HG03159 (cell line): ENCODE measurements around the gene SERF2.
A peak's percentile ranks its signal among the peaks of the same experiment; 100 is the strongest.

ENCODE experiments used
- ATAC-seq: cut with Tn5 transposase; IDR thresholded peaks from one replicate; pipeline ENCODE4 v1.9.1; 2021; ENCODE audit warnings: mild to moderate bottlenecking, moderate library complexity; ENCODE audit not compliant: unreplicated experiment

Gene SERF2

DNA sequence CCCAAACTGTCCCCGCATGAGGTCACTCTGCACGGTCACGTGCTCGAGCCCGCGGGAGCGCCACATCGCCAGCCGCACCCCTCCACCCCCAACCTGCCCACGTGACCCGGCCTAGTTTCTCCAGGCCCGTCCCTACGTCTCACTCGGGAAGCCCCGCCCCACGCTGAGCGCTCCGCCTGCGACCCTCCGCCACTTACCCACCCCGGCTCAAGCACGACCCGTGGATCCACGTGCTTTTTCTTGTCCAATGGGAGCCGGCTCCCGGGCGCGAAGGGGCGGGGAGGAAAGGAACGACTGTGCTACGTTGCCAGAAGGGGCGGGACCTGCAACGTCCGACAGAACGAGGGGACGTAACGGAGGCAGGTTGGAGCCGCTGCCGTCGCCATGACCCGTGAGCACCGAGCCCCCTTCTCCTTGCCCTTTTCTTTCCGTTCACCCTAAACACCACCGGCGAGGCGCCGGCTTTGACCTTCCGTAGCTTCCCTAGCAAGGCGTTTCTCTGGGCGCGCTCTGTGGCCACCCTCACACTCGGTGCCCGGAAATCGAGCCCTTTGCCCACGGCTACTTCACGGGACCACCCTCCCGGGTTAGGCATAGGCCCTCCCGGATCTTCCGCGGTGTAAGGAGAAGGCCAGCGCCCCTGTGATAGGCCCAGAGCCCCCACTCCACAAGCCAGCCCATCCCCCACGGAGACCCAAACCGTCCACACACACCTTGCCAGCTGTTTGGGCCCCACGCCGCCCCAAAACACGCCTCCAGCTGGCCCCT lies at the start of gene SERF2:
Gene SERF2 (plus strand): TSS at position 328 of the 768 bp plus-strand sequence. CDS start 57 bp downstream, at position 385.
- ATAC-seq, result peak; percentile 85

DNA sequence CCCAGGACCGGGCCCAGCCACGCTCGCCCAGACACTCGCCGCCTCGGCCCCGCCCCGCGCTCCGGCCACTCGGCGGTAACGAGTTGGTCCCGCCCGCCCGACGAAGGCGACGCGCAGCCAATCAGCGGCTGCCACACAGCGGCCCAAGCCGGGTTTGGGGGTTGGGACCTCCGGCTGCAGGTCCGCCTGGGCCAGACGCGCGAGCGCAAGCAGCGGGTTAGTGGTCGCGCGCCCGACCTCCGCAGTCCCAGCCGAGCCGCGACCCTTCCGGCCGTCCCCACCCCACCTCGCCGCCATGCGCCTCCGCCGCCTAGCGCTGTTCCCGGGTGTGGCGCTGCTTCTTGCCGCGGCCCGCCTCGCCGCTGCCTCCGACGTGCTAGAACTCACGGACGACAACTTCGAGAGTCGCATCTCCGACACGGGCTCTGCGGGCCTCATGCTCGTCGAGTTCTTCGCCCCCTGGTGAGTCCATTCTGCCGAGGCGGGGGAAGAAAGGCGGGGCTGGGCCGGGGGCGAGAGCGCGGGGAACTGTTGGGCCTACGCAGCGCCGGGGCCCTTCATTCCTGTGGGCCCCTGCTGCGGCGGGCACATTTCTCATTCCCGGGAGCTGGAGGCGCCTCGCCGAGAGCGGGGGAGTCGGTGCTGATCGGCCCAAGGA lies 45.7 kb upstream of the SERF2 start, which contains the start of gene PDIA3:
Gene PDIA3 (plus strand): TSS at position 194 of the 658 bp plus-strand sequence. CDS start 102 bp downstream, at position 296.
- peak; percentile 73 for ATAC-seq

DNA sequence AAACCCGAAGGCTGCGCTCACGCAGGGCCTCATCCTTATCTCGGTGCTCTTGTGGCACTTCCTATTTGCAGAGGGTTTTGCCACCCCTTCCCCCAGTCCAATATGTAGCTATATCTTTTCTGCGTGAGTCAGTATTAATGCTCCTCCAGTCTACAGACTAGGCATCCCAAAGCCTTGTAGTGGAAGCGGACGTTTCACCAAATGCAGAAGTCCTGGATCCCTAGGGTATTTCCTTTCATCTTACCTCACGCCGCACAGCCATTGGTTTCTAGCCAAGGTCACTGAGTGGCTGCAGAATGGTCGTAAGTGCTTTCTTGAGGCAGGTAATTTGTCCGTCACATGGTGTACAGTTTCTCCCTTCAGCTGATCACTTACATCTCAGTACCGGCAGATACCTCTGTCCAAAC lies 45.2 kb upstream of the SERF2 start:
- ATAC-seq, result peak; percentile 13

DNA sequence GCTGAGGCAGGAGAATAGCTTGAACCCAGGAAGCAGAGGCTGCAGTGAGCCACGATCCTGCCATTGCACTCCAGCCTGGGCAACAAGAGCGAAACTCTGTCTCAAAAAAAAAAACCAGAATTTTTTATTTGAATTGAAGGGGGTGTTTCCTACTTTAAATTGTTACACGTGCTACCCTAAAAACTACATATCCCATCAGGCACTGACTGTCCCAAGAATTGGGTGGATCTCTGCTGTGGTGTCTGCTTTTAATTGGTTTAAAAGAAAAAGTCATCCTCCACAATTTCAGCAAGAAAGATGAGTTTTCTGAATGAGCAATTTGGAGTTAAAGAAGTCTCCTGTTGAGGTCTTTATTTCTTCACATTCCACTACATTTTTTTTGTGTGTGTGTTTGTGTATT lies 43.7 kb upstream of the SERF2 start:
- no peak for ATAC-seq

DNA sequence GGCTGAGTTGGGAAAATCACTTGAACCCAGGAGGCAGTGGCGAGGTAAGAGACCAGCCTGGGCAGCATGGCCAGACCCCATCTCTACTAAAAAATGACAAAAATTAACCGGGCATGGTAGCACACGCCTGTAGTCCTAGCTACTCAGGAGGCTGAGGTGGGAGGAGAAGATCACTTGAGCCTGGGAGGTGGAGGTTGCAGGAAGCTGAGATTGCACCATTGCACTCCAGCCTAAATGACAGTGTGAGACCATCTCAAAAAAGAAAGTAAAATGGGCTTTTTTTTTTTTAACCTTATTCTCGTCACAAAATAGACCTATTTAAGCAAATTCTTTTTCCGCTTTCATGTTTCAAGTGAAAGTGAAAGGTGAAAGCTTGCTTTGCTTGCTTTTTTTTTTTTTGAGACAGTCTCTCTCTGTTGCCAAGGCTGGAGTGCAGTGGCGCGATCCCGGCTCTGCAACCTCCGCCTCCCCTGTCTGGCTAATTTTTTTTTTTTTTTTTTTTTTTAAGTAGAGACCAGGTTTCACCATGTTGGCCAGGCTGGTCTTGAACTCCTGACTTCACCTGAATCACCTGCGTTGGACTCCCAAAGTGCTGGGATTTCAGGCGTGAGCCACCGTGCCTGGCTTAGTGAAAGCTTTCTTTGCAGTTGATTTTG lies 42.3 kb upstream of the SERF2 start:
- peak; percentile 41 for ATAC-seq

DNA sequence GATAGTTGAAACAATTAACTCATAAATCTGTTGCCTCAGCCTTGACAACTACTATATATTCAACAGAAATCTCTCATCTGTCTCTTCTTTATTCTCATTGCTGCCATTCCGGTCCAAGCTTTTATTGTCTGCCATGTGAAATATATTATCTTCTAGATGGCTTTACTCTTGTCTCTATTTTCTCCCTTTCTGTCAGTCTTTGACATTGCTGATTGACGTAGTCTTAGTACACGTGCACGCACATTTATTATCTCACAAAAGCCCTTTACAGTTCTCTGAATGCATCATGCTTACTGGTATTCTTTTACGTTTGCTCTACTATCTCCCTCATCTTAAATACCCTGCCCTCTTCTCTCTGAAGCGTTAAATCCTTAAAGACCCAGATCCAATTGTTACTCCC lies 40.2 kb upstream of the SERF2 start:
- no peak for ATAC-seq

DNA sequence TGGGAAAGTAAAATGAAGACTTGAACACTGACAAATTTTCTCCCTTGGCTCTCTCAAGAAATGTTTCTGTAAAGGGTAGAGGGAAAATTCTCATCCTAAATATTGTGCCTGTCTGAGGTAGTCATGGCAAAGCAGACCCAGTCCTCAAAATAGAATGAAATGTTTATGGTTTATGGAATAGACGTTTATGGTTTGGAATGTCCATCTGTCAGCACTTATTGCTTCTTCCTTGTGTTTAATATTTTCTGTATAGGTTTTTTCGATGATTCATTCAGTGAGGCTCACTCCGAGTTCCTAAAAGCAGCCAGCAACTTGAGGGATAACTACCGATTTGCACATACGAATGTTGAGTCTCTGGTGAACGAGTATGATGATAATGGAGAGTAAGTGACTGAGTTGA lies 29.3 kb upstream of the SERF2 start:
- no peak for ATAC-seq

DNA sequence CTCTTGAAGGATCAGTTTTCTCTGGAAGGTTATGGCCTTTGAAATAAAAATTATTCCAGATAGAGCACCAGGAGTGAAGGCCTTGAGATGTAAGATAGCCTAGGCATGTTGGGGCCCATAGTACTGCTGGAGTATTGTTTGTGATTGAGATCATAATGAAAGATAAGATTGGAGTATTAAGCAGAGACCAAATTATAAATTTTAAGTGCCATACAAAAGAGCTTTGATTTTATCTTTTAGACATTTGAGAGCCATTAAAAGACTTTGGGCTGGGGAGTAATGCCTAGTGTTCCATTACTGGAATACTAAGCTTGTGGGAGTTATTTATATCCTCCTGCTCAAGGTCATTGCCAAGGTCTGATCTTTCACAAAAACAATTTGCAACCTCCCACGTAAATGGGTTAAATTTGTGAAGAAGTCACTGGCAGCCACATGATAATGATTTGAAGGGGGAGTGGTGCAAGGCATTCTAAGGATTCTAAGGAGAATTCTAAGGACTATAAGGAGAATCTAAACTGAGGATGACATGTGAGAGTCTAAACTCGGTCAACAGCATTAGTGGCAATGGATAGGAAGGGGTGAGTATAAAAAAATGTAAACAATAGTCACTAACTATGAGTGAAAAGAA lies 28.2 kb upstream of the SERF2 start:
- ATAC-seq, result no peak

DNA sequence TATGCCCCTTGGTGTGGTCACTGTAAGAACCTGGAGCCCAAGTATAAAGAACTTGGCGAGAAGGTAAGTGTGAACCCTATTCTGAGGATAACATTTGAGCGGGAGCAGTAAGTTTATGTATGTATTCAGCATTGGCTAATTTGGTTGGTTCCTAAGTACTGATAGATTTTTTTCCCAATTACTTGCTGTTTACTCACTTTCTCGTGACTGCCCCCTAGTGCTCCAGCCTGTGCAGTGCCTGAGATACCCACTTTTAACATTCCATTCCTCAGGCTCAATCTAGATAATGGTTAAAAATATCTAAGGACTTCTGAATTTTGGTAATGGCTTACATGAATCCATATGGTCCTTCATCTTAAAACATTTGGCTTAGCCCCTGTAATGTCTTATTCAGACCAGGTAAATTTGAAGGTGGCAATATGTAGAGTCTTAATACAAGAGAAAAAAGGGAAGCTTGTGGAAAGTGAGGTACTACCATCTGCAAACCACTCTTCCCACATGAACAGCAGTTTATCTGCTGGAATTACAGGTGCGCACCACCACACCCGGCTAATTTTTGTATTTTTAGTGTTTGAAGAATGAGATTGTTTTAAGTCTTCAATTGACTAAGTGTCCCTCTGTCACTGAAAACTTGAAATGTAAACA lies 22.4 kb upstream of the SERF2 start:
- no peak for ATAC-seq

DNA sequence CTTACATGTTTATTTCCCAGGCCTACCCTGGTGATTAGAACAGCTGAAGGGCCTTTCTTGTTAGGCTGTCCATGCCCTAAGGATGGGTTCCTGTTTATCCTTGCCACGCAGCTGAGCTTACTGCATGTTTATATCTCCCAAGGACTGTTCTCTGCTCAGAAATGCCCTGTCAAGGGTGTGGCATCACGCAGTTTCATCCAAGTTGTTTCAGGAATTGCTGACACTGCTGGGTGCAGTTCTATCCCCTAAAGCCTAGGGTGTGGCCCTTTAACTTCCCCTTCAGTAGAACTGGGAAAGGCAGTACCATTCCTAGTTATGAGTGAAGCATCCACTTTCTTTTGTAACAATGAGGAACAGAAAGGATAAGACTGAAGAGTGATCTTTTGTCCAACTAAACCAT lies 20.3 kb upstream of the SERF2 start:
- no peak for ATAC-seq

DNA sequence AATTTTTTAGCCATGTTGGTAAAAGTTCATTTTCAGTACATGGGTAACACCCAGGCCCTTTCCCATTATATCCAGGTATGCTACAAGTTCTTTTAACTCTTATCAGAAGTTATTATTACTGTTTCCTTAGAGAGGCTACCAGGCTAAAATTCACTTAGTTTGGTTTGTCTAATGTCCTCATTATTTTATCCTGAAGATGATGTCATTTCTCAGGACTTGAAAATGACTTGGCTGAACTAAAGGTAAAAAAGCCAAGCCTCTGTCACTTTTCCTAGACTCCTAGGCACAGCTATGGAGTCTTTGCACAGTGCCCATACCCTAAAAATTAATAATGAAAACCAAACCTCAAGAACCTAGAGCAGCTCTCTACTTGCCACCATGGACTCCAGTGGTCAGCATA lies 19.5 kb upstream of the SERF2 start:
- ATAC-seq, result no peak

DNA sequence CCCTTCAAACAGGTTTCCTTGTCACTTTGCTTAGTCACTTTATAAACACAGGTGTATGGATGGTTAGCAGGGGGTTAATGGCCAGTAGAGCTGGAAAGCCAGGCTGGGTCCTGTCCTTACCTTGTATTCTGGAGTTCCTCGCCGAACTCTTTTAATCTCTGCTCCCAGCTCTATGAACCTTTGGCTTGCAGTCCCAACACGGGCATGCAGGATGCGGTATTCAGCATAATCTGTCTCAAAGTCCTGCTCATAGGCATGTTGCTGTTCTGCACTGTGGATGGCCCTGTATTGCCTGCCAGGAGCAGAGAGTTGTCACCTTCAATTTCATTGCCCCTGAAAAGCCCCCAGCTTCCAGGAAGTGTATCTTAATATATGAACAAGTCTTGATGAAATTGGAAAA lies 18.1 kb upstream of the SERF2 start:
- no peak for ATAC-seq

DNA sequence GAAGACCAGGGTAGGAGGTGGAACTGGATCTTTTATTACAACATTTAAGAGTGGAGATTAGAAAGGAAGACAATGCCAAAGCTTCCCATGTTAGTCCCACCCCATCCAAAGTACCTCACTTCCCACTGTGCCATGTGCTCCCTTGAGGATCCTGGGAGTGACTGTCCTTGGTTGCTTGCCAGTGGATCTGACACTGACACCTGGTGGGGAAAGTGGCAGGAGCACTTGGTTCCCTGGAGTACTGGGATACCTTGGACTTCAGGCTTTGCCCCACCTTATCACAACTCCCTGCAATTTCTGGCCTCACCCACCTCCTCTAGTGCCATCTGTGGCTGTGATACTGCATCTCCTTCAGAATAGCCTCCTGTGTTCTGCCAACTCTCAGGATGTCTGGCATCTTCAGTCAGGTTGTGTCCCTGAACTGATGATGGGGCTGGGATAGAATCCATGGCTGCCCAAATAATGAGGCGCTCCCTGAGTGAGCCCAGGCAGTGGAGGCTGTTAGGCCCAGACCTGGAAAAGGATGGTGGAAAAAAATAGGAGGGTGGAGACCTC lies 16.6 kb upstream of the SERF2 start:
- ATAC-seq, result no peak

DNA sequence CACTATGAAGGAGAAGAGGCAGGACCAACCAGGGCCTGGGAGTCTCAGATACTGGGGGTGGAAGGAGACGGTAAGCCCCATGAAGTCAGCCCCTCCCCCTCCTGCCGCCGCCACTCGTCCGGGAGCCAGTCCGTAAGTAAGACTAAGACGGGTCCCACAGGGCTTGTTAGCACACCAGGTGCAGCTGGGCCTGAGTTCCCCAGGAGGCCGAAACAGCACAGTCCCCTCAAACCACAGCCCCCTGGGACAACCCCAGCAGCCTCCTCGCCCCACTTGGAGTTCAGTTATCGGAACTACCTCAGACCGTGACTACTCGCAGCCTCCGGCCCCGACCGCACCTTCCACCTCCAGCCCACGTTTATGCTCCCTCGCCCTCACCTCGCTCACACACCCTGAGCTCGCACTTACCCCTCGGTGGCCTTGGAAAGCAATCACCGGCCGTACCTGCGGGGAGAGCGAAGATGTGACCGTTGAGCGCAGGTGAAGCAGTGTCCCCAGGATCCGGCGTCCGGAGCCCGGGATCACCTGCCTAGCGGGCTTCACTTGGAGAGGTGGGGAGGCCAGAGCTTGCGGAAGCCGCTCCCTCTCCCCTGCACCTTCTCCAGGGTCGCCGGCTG lies 15.9 kb upstream of the SERF2 start:
- peak; percentile 56 for ATAC-seq

DNA sequence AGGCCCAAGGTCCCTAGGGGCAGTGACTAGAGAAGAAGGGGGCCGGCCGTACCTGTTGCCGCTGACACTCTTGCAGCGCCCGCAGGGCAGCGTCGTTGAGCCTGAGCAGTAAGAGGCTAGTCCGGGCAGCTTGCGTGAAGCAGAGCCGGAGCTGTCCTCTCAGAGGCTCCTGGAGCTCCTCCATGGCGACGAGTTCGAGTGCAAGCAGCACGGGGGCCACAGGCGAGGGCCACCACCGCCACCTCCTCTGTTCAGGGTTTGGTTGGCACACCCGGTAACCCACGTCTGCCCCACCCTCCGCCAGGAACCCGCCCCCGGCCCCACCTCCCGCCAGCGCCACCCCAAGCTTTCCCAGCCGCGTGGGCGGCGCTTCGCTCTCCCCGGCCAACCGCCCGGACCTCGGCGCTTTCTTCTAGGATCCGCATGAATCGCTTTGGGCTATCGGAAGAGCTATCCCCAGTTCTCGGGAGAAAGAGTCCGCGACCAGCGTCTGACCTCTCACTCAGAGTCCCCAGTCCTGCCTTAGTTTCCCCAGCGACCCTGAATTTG lies 15.3 kb upstream of the SERF2 start, which contains the start of gene ELL3:
Gene ELL3 (minus strand): TSS at position 249 of the 549 bp plus-strand sequence. CDS start 65 bp downstream, at position 184.
- ATAC-seq, result peak; percentile 37

DNA sequence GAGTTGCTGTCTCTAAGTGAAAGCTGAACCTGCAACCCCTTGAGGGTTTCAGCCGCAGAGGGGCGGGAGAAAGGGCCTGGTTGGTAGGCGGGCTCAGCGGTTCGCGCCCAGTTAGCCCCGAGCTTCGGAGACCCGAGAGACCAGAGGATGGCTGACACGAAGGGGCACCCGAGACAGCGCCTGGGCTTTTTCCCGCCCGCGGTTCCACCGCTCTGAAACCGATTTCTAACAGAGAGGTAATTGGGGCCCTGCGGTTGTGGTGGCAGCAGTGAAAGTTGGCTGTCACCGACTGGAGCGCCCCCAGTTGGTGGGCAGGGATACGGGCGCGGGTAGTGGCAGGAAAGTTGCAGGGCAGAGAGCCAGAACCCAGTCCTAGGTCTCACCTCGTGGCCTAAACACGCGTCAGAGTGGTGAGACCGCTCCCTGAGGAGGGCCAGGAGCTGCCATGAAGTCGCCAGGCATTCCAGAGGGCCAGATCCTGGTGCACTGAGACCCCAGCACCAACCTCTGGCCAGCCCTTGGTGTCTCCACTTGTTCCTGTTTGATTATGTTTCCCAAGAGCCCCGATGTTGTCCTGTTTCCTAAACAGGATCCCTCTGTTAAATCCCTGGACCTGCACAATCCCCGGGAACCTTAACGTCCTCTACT lies 14.7 kb upstream of the SERF2 start:
- ATAC-seq, result peak; percentile 53

DNA sequence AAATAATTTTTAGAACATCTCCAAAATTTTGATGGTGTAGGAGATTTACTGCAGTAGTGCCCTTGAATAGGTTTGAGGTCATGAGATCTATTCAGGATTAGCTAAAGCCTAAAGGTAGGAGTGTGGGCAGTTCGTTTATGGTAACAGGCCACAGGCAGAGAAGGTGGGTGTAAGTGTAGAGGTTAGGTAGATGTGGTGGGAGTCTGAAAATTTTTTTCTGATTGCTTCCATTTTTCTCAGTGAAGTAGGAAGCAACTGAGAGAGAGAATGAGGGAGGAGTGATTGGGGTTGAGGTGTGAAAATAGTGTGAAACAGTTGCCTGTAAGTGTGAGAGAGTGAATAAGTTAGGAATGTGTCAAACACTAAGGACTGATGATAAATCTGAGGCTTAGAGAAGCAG lies 13.1 kb upstream of the SERF2 start:
- no peak for ATAC-seq

DNA sequence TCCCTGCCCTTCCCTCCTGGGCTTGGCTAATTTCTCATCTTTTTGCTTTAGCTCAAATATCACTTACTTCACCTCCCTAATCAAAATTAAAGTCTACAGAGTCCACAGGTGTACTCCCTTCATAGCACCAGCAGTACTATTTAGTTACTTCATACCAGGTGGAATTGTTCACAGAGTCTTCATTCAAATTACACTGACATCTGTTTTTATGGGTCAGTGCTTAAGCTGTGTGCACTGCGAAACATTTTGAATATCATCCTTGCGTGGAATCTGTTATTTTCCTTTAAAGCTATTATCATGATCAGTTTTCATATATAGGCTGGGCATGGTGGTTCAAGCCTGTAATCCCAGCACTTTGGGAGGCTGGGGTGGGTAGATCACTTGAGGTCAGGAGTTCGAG lies 2.7 kb upstream of the SERF2 start:
- ATAC-seq, result no peak

DNA sequence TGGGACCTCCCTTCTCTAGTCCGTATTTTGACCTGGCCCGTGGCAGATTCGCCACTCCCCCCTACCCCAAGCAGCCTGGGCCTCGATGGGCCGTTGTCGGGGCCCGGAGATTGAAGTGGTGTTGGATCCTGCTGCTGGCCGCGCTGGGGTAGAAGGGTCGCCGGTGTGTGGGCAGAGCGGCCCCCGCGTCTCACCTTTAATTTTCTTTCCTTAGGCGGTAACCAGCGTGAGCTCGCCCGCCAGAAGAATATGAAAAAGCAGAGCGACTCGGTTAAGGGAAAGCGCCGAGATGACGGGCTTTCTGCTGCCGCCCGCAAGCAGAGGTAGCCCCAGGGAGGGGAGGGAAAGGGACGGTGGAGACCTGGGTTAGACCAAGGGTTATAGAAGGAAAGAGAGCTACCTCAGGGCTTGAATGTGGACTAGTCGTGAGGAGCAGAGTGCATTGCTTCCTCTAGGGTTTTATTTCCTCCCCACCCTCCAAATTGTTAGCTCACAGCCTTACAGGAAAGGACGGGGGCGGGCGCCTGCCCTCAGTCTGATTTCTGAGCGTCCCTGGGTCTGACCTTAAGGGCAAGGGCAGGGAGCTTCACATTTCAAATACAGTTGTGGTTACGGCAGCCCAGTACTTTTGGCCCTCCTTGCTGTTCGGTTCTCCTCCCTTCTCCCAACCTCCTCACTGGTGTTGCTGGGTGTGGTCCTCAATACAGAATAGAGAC lies 799 bp downstream of the SERF2 start:
- ATAC-seq, result no peak
